MM.1S (cell line): Measurements from ENCODE around the gene RBM8A.

ENCODE experiments used
- CTCF ChIP-seq: fragments of 300-600 bp; sonication (generic); IDR thresholded peaks from 2 replicates; pipeline ENCODE4 v1.5.1; 2016; ENCODE audit warnings: antibody characterized with exemption, low read length, mixed read lengths
- EZH2phosphoT487 ChIP-seq: fragments of 300-600 bp; sonication (generic); IDR thresholded peaks from 2 replicates; pipeline ENCODE4 v1.6.1; 2018; ENCODE audit warnings: antibody characterized with exemption, low read length

GRCh38 chr1:145879775-145880174 lies 47.5 kb downstream of the RBM8A start:
- no peak for TF ChIP-seq CTCF
- no peak for TF ChIP-seq EZH2phosphoT487
